HG03159 (cell line): ENCODE data around the gene MBLAC1.
A peak's percentile ranks its signal among the peaks of the same experiment; 100 is the strongest.

Experiments used
- ATAC-seq: cut with Tn5 transposase; IDR thresholded peaks from one replicate; pipeline ENCODE4 v1.9.1; 2021; ENCODE audit warnings: mild to moderate bottlenecking, moderate library complexity; ENCODE audit not compliant: unreplicated experiment

Gene MBLAC1

DNA sequence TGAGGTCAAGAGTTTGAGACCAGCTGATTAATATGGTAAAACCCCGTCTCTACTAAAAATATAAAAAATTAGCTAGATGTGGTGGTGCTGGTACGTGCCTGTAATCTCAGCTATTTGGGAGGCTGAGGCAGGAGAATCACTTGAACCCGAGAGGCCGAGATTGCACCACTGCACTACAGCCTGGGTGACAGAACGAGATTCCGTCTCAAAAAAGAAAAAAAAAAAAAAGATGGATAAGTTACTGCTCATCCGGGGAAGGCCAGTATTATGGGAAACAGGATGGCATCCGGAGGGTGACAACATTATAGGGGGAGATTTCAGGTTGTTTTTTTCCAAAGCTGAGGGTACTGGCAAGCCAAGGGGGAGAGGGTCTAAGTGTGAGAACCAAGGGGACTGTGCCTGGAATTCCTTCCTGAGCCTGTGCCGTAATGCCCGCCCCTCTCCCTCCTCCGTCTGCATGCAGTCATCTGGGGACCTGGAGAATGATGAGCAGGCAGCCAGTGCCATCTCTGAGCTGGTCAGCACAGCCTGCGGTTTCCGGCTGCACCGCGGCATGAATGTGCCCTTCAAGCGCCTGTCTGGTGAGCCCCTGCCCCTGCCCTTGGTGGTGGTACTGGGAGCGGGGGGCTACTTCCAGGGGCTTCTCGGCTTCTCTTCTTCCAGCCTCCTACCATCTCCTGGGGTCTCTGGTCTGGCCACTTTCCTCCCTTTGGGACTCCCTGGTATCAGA, 26.3 kb downstream of the MBLAC1 start:
- no peak for ATAC-seq

DNA sequence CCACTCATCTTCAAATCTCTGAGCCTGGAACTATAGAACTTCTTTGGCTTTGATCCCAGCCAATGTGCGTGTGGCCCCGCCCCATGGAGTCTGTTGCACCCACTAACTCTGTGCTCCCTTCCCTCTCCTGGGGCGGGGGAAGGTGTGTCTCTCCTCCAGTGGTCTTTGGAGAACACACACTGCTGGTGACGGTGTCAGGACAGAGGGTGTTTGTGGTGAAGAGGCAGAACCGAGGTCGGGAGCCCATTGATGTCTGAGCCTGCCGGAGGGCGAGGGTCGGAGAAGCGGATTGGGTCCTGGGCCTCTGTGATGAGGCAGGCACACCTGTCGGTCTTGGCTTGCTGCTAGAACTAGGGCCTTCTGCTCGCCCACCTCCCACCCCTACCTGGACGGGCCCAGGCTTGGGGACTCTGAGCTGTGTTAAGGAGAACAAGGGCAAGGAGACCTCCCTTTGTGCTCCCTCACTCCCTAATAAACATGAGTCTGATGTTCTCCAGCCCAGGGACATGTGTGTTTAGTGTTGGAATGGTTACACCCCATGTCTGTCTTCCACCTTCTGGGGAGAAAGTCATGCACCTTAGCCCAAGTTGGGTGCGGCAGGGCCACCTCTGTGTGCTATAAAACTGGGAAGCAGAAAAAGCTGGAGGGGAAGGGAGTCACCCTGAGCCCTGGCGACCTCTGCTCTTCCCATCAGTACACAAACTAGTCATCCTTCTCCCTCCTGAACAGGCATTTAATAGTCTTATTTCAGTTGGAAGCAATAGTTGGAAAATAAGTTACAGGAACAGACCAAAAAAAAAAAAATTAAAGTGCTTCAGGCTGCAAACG, 27.2 kb downstream of the MBLAC1 start:
- ATAC-seq, result no peak

DNA sequence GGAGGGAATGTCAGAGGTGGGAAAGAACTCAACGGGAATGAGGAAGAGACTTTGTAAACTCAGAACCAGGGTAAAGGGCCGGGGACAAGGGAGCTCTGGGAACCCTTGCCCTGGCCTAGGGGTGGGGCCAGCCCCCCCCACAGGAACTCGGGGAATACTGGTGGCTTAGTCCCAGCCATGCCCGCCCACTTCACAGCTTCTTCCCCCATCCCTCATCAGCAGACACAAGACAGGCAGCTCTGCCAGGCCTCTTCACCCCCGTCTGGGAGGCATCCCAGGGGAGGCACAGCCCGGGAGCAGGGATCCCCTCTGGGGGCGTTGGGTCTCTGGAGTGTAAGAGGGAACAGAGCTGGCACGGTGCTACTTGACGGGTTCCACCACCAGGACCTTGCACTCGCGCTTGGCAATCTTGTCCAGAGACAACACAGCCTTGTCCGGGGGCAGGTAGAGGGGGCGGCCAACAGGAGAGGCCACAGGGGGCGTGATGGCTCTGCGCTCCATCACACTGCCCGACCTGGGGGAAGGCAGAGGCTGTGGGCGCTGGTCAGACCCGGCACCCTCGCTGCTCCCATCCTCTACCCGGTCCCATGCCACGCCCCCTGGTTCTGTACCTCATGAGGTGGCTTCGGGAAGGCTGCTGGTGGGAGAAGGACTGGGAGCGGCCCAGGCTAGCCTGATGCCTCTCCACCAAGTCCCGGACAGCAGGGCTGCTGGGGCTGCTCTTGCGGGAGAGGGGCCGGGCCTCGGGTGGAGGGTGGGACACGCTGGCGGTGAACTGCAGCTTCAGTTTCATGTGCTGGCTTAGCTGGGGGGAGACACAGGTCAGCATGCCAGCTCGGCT, 28.1 kb downstream of the MBLAC1 start:
- ATAC-seq, result no peak

DNA sequence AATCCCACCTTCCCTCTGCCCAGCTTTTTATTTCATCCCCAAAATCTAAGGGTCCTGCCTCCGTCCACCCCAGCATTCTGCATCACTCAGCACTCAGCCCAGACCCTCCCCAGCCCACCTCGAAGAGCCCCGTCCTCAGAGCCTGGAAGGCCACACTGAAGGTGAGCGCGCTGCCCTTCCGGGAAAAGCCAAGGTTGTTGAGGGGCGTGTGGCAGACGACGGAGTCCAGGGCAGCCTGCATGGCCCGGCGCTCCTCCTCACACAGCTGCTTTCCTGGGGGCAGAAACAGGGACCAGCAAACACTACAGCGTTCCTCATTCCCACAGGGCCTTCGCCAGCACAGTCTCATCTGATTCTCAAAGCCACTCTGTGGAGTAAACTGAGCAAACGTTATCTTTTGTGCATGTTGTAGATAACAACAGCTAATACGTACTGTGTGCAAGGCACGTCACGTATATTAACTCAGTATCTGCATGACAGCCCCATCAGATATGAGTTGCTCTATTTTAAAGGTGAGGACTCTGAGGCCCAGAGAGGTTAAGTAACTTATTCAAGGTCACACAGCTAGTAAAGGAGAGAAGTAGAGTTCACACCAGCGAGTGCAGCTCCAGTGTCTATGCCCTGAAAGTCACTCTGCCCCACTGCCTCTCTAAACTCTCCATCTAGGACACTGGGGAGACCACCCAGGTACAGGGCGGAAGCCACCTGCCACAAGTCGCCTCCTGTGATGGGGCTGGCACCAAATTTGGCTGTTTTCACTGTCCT, 29.0 kb downstream of the MBLAC1 start:
- no peak for ATAC-seq

DNA sequence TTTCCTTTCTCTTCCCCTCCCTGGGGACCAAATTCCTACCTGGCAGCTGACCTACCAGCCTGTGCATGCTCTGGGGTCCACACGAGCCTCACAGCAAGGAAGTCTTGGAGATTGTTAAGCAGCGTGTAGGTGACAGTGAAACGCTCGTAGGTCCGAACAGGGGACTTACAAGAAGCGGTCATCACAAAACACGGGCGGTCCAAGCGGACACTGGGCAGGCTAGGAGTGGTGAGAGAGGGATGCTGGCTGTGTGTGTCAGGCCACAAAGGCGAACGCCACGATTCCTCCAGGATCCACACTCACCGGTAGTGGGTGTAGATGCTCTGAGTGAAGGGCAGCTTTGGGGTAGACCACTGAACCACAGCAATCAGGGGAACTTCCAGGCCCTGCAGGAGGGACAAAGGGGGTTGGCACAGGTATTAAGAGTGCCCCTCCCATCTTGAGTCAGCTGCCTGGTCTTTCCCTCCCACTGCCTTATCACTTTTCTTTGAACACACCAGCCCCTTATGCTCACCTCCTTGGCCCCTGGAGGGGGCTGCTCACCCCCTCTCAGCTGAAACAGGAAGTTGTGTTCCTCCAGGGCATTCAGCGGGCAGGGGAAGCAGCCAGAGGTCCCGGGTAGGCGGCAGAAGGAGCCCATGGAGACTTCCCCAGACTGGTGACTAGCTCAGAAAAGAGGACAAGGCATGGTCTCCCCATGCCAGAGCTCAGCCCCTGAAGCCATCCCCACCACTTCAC, 29.7 kb downstream of the MBLAC1 start:
- ATAC-seq, result no peak

DNA sequence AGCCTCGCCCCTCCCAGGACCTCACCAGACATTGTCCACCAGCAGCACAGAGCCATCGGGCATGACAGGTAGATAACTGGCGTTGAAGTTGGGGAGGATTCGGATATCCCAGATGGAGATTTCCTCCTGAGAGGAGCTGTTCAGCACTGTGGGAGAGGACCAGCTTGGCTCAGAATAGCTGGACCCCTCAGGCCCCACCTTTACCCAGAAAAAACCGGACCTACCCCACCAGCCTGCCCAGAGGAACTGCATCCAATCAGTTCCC, 30.2 kb downstream of the MBLAC1 start:
- no peak for ATAC-seq

DNA sequence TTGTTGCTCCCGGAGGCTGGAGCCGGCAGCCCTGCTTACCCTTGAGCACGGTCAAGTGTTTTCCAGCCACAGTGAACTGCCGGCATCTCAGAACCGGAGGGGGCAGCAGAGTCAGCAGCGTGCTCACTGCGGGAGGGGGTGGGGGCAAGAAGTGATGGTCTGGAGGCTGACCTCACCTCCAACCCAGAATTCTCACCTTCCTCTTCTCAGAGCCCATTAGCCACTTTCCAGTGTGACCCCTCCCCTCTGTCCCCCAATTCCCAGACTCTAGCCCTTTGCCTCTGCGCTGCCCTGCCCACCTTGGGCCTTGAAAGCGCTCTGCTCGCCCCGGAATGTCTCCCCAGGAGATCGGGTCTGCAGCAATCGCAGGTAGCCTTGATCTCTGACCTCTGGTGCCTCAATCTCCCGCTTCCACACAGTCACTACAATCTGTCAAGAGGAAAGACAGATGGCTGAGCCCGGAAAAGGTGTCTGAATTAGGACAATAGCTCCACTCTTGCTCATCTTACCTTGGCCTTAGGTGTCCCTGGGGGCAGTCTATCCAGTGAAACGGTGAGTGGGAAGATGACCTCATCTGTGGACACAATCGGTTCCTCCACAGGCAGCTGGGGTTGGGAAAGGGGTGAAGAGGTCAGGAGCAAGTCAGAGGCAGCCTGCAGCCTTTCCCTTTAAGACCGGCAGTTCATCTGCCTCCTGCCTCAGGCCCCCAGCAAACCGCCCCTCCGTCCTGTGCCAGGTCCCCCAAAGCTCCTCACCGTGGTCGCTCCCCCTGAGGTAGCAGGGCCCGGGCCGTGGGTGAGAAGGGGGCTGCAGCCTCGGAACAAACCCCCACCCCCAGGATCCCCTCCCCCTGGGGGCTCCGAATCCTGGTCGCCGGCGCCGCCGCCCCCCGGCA, 30.8 kb downstream of the MBLAC1 start:
- ATAC-seq, result peak; percentile 5

DNA sequence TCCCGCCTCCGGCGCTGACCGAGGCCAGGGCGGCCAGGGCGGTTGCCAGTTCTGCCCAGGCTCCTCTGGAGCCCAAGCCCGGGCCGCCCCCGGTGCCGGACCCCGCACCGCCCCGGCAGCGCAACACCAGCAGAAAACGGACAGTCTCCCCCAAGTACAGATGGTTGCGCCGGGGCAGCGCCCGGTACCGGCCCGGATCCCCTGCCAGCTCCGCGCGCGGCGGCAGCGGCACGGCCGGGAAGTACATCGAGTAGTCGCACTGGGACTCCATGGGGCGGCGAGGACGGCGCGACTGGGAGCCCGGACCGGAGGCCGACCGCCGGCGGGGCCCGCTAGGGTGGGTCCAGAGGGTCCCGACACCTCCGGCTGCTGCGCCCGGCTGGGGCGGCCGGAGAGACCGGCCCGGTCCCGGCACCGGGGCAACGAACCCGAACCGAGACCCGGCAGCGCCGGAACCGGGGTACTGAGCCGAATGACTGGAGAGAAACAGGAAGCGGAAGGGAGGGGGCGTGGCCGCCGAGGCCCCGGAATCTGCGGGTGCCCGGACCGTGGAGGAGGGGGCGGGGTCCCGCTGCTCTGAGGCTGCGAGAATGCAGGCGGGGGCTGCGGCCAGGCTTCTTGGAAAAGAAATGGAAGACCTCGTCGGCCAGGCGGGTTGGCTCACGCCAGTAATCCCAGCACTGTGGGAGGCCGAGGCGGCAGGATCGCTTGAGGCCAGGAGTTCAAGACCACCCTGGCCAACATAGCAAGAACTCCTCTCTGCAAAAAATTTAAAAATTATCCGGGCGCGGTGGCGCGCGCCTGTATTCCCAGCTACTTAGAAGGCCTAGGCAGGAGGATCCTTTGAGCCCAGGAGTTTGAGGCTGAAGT, 31.7 kb downstream of the MBLAC1 start, which contains the start of gene TRAPPC14:
TSS of gene TRAPPC14 (minus strand) at position 495 of the 870 bp plus-strand sequence. CDS start at position 271, 224 bp downstream.
- ATAC-seq, result peak; percentile 74

DNA sequence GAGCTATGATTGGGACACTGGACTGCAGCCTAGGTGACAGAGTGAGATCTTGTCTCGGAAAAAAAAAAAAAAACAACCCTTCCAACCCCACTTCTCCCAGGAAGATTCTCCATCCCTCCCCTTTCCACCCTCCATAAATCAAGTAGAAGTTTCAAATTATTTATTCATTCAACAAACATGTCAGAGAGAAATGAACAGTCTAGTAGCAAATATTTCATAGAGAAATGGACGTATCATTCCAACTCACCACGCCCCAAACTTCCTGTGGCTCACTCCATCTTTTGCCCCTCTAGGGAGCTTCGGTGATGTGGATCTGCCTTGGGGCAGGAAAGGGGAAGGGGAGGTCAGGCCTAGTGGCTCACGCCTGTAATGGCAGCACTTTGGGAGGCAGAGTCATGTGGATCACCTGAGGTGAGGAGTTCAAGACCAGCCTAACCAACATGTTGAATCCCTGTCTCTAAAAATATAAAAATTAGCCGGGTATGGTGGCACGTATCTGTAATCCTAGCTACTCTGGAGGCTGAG, 32.4 kb downstream of the MBLAC1 start:
- no peak for ATAC-seq

DNA sequence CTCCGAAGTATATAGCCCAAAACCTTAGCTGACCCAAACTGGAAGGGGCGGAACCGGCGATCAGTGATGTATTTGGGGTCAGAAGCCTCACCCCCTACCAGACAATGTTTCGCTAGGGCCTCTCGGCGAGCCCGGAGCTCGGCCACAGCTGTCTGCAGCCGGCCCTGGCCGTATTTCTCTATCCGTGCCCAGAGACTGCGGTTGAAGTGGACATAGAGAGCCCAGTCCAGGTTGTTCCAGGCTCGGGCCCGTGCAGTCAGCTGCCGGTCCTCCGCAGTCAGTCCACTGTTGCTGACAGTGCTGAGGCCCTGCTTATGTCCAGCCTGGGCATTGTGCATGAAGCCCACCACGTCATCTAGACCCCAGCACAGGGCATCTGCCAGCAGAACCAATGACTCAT, 33.3 kb downstream of the MBLAC1 start:
- no peak for ATAC-seq

DNA sequence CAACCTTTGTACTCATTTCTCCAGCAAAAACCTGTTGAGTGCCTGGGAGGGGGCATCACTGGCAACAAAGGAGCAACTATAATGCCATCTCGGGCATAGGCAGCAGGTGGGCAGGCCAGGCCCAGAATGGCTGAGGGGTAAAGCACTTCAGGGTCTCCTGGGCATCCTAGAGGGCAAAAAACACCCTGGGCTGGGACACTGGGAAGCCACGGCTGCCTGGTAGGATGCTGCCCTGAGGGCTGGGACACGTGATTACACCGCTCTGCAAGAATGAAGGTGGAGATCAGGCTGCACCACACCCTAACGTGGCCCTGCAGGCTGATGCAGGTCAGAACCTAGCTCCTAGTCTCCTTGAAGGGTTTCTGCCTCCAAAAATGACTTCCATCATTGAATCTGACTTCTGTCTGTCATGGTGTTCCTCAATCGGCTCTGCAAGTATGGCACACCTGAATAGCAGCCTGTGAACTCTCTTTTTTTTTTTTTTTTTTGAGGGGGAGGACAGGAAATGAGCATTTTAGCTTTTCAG, 36.3 kb downstream of the MBLAC1 start:
- ATAC-seq, result no peak

DNA sequence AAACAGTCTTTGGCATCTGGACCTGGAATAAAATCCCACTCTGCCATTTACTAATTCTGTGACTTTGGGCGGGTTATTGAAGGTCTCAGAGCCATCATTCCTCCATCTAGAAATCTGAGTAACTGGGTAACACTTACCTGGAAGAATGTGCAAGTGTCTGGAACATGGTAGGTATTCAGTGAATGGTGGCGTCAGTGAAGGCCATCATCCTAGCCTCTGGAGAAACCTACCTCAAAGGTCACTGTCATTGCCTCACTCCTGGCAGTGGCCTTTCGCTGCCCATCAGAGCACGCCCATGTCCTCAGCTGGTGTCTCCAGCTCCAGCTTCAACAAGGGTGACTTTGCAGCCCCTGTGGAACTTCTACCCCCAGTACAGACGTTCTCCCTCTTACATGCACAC, 37.1 kb downstream of the MBLAC1 start:
- no peak for ATAC-seq

DNA sequence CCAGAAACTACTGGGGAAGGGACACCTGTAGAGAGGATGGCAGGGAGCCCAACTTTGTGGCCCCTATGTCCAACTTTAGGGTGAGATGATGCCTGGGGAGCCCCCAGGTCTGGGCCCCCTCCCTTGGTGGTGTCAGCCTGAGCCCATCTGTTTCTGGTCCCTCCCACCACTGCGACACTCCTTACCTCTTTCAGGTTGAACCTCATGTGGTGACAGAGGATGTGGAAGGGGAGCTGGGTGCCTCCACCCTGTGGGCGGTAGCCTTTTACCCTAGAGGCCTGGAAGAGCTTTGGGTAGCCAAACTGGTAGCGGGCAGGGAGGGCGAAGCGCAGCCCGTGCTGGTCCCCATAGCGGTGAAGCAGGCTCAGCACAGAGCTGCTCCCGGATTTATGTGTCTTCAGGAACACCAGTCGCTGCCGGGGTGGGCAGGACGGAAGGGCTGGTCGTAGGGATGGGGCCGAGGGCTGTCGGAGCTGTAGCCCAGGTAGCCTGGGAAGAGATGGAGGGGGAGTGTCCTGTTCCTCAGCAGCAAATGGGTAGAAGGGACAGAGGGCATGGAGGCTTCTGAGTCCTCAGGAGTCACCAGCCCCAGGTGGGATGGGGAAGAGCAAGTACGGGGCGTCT, 39.7 kb downstream of the MBLAC1 start:
- no peak for ATAC-seq

DNA sequence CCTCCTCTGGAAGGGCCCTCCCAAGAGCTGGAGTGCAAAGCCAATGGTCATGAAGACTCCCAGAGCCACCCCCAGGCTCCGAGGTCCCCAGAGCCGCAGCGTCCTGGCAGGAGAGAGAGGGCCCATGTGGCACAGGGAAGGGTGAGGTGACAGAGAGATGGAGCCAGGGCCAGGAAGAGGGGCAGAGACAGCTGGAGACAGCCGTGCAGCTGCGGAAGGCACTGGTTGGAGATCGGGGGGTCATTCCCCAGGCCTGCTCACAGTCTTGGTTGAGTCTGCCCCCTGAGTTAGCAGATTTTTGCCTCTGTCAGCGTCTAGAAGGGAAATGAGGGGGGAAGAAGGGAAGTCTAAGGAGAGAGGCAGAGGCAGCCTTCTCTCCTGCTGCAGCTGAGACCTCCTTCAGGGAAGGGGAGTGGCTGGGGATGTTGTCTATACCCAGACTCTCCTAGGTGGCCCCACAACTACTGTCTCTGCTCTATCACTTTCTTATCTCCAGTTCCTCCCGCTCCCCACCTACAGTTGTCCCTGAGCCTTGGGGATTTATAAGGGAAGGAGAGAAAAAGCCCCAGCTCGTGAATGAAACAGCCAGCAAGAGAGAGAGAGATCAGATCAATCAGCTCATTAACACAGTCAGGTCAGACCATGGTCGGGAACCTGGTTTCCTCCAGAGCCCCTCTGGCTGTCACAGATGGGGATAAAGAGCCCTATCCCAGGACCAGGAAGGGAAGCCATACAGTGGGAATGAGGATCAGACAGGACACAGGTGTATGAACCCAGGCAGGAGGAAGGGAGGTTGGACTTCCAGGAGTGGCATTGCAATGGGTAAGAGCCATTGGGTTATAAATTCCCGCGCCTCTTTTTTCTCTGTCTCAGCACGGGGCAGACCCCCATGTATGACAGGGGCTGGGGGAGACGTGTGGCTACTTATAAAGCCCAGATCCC, 40.5 kb downstream of the MBLAC1 start:
- ATAC-seq, result no peak

DNA sequence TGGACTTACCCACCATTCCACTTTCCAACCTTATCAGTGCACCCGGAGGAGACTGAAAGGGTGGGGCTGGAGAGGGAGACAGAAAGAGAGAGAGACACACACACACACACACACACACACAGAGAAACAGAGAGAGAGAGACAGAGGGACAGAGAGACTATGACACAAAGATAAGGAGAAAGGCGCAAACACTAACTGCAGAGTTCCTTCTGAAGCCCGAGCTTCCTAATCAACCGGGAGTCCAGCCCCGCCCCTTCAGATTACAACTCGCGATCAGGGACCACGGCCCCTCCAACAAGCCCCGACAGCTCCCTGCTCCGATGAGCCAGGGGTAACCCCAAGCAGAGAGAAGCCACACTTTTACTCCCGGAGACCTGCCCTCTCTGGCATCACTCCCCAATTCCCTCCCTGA, 41.2 kb downstream of the MBLAC1 start:
- ATAC-seq, result no peak
